Erythroblast (primary cell): ENCODE data around the gene LZTS2.

Experiments
- GATA1 ChIP-seq: IDR thresholded peaks from 2 replicates; pipeline ENCODE4 v1.6.1; 2011; ENCODE audit warnings: low read depth, mild to moderate bottlenecking, control low read depth, low read length, moderate library complexity
- POLR2A ChIP-seq: IDR thresholded peaks from 2 replicates; pipeline ENCODE4 v1.6.1; 2011; ENCODE audit warnings: mild to moderate bottlenecking, low read length

DNA sequence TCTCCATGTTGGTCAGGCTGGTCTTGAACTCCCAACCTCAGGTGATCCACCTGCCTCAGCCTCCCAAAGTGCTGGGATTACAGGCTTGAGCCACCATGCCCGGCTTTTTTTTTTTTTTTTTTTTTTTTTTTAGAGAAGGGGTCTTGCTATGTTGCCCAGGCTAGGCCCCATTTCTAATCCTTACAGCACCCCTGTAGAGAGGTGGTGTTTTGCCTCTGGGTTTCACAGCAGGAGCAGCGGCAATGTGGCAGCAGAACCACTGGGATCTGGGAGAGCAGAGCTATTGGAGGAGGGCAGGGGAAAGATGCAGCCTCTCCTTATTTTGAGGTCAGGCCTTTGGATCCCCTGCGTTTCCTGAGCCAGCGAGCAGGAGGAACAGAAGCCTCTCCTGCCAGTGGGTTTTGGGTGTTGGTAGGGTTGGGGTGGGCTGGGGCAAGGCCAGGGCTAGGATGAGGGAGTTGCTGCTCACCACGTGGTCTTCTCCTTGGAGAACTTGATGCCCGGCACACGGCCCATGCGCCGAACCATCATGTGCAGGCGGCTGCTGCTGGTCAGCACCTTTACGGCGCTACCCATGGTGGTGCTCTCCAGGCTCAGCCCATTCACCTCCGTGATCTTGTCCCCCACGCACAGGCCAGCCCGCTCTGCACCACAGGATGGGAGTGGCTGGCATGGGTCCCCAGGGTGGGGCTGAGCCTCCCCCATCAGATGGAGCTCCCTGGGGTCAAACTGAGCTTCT is 23.5 kb downstream of the LZTS2 start:
- TF ChIP-seq POLR2A (no peak), GATA1 (no peak)
